ENCODE measurements around the gene TMEM175.
"Not testable (repeated sequence)": the region's sequence is repeated elsewhere in the genome, so short reads cannot be mapped to it uniquely, and the experiment has no call there.

TMEM175 gene

GRCh38 chr4:917992-918391 is 14.3 kb upstream of the TMEM175 start:
- no peak for DNase-seq

DNA sequence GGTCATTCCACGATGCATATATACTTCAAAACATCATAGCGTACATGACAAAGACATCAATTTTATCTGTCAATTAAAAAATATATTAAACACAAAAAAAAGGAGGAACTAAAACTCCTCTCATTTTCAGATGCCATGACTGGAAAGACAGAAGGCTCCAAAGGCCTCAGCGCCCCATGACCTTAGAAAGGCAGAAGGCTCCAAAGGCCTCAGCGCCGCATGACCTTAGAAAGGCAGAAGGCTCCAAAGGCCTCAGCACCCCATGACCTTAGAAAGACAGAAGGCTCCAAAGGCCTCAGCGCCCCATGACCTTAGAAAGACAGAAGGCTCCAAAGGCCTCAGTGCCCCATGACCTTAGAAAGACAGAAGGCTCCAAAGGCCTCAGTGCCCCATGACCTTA is 13.7 kb upstream of the TMEM175 start:
- not testable (repeated sequence) for DNase-seq

DNA sequence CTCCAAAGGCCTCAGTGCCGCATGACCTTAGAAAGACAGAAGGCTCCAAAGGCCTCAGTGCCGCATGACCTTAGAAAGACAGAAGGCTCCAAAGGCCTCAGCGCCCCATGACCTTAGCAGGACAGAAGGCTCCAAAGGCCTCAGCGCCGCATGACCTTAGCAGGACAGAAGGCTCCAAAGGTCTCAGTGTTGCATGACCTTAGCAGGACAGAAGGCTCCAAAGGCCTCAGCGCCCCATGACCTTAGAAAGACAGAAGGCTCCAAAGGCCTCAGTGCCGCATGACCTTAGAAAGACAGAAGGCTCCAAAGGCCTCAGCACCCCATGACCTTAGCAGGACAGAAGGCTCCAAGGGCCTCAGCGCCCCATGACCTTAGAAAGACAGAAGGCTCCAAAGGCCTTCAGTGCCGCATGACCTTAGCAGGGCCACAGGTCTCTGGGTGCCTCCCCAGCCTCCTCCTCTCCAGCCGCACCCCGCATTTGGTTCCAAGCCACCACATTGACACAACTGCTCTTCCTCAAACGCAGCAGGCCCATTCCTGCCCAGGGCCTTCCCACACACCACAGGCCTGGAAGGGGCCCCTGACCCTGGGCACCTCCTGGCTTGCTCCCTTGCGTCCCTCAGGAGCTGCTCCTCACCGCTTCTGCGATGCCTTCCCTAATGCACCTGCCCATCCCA is 13.1 kb upstream of the TMEM175 start:
- DNase-seq: not testable (repeated sequence)

- DNase-seq: no peak
These were observed 10.4 kb upstream of the TMEM175 start for GRCh38 chr4:921830-922331.

- no peak for DNase-seq
These were observed 7.9 kb upstream of the TMEM175 start for GRCh38 chr4:924107-925096.

- no peak for DNase-seq
These were observed 7.1 kb upstream of the TMEM175 start for GRCh38 chr4:925171-925570.

DNA sequence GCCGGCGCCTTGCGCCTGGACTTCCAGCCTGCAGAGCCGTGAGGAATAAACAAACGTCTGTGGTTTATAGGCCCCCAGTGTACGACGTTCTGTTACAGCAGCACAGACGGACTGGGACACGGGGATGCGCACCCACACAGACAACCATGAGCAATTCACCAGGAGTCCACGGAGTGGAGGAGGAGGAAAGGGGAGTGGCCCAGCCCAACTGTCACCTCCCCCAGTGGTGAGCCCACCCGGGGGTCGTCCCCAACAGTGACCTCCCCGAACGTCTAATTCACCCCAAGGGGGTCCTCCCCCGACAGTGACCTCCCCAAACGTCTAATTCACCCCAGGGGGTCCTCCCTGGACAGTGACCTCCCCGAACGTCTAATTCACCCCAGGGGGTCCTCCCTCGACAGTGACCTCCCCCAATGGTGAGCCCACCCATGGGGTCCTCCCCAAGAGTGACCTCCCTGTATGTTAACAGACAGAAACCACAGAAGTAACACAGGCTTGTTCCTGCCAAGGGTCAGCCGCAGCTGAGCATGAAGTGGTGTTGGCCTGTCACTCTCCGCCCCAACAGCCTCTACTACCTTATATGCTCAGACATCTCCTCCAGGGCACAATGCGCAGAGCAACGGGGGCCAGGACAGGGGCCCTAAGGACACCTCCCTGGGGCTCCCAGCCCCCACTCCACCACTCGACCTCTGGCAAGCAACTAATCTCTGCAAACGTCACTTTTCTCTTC is 6.3 kb upstream of the TMEM175 start:
- no peak for DNase-seq

DNA sequence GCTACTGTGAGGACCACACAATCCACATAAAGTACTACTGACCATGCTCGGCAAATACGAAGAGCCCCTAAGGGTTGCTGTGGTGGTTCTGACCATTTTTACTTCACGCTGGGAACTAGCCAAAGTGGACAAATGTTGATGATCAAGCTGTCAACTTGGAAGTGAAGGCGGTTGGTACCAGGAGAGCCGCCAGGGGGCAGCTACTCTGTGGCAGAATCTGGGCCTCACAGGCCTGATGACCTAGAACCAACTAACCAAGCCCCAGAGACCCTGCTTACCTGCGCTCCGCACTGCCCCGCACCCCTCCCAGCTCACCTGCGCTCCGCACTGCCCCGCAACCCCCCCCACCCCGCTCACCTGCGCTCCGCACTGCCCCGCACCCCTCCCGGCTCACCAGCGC is 5.7 kb upstream of the TMEM175 start:
- DNase-seq: no peak

DNA sequence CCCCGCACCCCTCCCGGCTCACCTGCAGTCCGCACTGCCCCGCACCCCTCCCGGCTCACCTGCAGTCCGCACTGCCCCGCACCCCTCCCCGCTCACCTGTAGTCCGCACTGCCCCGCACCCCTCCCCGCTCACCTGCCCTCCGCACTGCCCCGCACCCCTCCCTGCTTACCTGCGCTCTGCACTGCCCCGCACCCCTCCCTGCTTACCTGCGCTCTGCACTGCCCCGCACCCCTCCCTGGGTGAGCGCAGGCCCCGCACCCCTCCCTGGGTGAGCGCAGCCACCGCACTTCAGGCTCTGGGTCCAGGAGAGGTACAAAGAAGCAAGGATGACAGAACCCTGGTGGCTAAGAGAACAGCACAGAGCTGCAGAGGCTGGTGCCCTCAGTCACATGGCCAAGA is 4.7 kb upstream of the TMEM175 start:
- DNase-seq: not testable (repeated sequence)

DNA sequence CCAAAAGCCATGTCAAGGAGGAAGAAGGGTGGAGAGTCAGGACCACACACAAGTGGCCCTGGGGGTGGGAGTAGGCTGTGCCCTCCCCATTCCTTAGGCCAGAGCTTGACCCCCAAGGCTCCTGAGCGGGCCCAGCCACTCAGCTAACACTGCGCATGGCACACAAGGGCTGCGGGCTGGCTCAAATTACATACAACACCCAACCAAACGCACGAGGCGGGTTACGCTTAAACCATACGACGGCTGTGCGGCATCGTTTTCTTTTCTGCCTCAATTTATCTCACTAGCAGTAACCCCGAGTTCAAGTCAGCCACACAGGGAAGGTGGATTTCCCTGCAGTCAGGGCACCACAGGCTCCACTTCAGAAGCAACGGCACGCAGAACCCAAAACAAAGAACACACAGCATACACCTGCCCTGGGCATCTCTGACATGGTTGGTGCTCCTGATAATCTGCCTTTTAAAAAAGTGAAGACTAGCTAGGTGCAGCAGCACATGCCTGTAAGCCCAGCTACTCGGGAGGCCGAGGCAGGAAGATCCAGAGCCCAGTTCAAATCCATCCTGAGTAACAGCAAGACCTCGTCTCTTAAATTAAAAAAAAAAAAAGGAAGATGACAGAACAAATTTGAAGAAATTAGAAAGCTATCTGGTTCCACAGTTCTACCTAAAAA is 3.0 kb upstream of the TMEM175 start:
- no peak for DNase-seq

GRCh38 chr4:930028-930551 is 2.2 kb upstream of the TMEM175 start:
- no peak for DNase-seq

DNA sequence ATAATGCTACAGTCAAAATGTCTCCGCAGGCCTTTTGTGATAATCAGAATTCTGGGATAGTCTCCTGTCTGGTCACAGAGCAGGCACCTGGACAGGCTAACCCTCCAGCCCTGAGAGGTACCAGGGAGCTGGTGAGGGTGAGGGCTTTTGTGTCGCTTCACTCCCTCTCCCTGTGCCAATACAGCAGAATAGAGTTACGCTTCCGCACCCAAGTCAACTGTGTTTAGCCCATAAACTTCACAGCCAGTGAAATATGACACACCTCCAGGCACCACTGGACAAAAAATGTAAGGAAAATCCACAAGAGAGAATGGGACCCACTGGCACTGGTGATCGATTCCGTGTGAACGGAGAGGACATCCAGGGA is 1.4 kb upstream of the TMEM175 start:
- DNase-seq: no peak

GRCh38 chr4:931194-931959 is 883 bp upstream of the TMEM175 start:
- no peak for DNase-seq

DNA sequence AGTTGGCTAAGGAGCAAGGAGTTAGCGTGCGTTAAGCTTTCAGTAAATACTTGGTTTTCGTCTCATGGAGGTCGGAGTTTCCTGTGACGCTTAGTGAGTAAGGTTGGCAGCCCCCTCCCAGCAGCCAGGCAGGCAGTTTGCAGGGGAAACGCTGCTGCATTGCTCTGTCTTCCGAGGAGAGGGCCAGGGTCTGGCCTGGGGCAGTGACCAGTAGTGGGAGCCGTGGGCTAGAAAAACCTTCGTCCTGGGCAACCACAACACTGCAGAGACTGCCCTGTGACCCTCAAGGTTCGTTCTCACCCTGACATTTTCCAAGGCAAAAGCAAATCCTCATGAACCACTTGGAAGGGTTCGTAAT is 432 bp downstream of the TMEM175 start:
- no peak for DNase-seq

DNA sequence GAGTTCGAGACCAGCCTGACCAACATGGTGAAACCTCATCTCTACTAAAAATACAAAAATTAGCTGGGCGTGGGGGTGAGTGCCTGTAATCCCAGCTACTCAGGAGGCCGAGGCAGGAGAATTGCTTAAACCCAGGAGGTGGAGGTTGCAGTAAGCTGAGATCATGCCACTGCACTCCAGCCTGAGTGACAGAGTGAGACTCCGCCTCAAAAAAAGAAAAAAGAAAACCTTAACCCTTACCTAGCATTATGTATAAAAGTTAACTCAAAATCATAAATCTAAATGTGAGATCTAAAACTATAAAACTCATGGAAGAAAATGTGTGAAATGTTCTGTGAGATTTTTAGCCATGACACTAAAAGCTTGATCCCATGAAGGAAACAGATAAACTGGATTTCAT is 7.2 kb downstream of the TMEM175 start:
- DNase-seq: not testable (repeated sequence)

DNA sequence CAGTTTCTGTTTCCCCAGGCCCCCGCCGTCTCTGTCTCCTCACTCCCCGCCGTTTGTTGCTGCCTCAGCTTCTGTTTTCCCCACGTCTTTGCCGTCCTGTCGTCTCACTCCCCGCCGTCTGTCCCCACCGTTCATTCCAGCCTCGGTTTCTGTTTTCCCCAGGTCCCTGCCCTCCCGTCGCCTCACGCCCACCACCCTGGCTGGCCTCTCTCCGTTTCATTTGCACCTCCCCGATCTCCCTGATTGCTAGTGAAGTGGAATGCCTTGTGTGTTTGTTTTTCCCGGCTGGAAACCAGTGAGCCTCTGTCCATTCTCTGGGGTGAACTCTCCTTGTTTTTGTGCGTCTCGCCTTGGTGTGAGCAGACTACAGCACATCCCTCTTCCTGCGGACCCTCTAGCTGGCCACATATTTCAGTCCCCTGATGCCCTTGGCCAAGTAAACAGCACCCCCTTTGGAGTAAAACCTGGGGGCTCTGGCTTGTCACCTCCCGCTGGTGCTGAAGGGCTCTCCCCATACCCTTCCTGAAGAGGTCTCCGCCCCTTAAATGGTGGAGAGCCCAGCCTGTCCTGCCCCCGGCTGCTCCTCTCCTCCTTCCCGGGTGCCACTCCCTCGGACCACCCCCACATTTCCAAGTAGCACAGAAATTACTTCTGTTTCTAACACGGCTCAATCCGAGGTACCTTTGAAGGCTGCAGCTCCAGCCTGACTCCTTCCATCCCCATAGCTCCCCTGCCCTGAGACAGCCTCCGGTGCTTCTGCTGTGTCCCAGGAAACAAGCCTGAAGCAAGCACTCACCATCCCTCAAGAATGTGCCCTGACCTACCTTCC is 13.2 kb downstream of the TMEM175 start:
- no peak for DNase-seq

DNA sequence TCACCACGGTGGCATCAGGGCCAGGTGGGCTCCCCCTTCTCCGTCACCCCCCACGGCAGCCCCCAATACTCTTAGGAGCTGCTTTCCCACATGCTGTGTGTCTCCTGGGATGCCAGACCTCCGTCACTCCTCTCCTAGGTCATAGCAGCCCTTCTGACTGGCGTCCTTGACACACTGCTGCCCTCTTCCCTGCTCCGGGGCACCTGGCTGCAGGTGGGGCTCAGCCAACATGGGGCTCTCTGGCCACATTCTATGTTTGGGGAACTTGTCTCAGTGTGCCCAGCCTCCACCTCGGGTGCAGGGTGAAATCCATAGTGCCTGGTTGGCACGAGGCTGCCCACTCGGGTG is 13.8 kb downstream of the TMEM175 start:
- no peak for DNase-seq

- no peak for DNase-seq
These were observed 14.5 kb downstream of the TMEM175 start for GRCh38 chr4:946517-947471.

- no peak for DNase-seq
These were observed 15.3 kb downstream of the TMEM175 start for GRCh38 chr4:947491-947971.

Measured in NCI-H2107 (cell line).